GM21786 (cell line): ENCODE results near the gene GATB.

Experiments used
- ATAC-seq: cut with Tn5 transposase; IDR thresholded peaks from one replicate; pipeline ENCODE4 v1.9.1; 2021; ENCODE audit not compliant: unreplicated experiment

GATB gene

GRCh38 chr4:151702256-151702655 lies 58.6 kb downstream of the GATB start:
- ATAC-seq, result no peak

GRCh38 chr4:151700566-151701316 lies 60.1 kb downstream of the GATB start:
- ATAC-seq, result no peak

- no peak for ATAC-seq
Measured at GRCh38 chr4:151698213-151698612, 62.6 kb downstream of the GATB start.

GRCh38 chr4:151694961-151695720 lies 65.7 kb downstream of the GATB start:
- no peak for ATAC-seq

- ATAC-seq, result no peak
Measured at GRCh38 chr4:151692821-151693673, 67.8 kb downstream of the GATB start.

- ATAC-seq, result no peak
Measured at GRCh38 chr4:151692443-151692782, 68.4 kb downstream of the GATB start.

- no peak for ATAC-seq
Measured at GRCh38 chr4:151691639-151692442, 69.0 kb downstream of the GATB start.

- no peak for ATAC-seq
Measured at GRCh38 chr4:151690876-151691275, 69.9 kb downstream of the GATB start.

- no peak for ATAC-seq
Measured at GRCh38 chr4:151690164-151690870, 70.5 kb downstream of the GATB start.

GRCh38 chr4:151689211-151689991 lies 71.4 kb downstream of the GATB start:
- no peak for ATAC-seq

- ATAC-seq, result no peak
Measured at GRCh38 chr4:151688785-151689043, 72.1 kb downstream of the GATB start.

- ATAC-seq, result no peak
Measured at GRCh38 chr4:151688003-151688784, 72.6 kb downstream of the GATB start.

GRCh38 chr4:151687021-151687640 lies 73.7 kb downstream of the GATB start:
- ATAC-seq, result no peak

- no peak for ATAC-seq
Measured at GRCh38 chr4:151685303-151685702, 75.5 kb downstream of the GATB start.

- ATAC-seq, result no peak
Measured at GRCh38 chr4:151681085-151681484, 79.7 kb downstream of the GATB start.

GRCh38 chr4:151679231-151679630 lies 81.6 kb downstream of the GATB start:
- ATAC-seq, result no peak

GRCh38 chr4:151678048-151678872 lies 82.5 kb downstream of the GATB start:
- ATAC-seq, result no peak

GRCh38 chr4:151677193-151677592 lies 83.6 kb downstream of the GATB start:
- ATAC-seq, result no peak
